Immature natural killer cell (primary cell): ENCODE data around the gene PTCRA. TPM values are rescaled to one million over a fixed set of nuclear protein-coding genes. Genes with fewer than 3 reads are reported as not detected.
"Not testable (repeated sequence)": the region's sequence is repeated elsewhere in the genome, so short reads cannot be mapped to it uniquely, and the experiment has no call there.

Experiments
- DNase-seq, 3 donors: peaks; one replicate each; pipeline ENCODE4 v3.0.0; 2022; ENCODE audit warnings: mixed read lengths in 1 of 3
- H3K27ac Mint-ChIP-seq, 6 donors: one replicate each; pipeline ENCODE4 v1.8.0; 2020; ENCODE audit warnings: mixed read lengths in 6 of 6, mild to moderate bottlenecking in 5 of 6, inconsistent platforms in 4 of 6, moderate library complexity in 3 of 6
- H3K27me3 Mint-ChIP-seq, 3 donors: one replicate each; pipeline ENCODE4 v1.8.0; 2020 to 2021; ENCODE audit warnings: low read depth in 3 of 3, mild to moderate bottlenecking in 3 of 3, mixed read lengths in 3 of 3, moderate library complexity in 3 of 3, inconsistent platforms in 1 of 3
- H3K36me3 Mint-ChIP-seq, 3 donors: one replicate each; pipeline ENCODE4 v1.8.0; 2020; ENCODE audit warnings: mixed read lengths in 3 of 3, inconsistent platforms in 2 of 3, mild to moderate bottlenecking in 2 of 3
- H3K4me1 Mint-ChIP-seq, 2 donors: one replicate each; pipeline ENCODE4 v1.8.0; 2020; ENCODE audit warnings: inconsistent platforms in 2 of 2, mild to moderate bottlenecking in 2 of 2, mixed read lengths in 2 of 2, moderate library complexity in 1 of 2
- H3K4me3 Mint-ChIP-seq, 5 donors: one replicate each; pipeline ENCODE4 v1.8.0; 2020; ENCODE audit warnings: mild to moderate bottlenecking in 5 of 5, mixed read lengths in 5 of 5, inconsistent platforms in 3 of 5, moderate library complexity in 3 of 5
- H3K9me3 Mint-ChIP-seq, 6 donors: one replicate each; pipeline ENCODE4 v1.8.0; 2020; ENCODE audit warnings: mild to moderate bottlenecking in 6 of 6, mixed read lengths in 6 of 6, inconsistent platforms in 4 of 6, moderate library complexity in 3 of 6
- polyA plus RNA-seq, 3 donors: library from polyadenylated mRNA; unstranded; fragments of 300-500 nt; fragmentation: Illumina TruSeq; gene quantifications; one replicate each; pipeline ENCODE4 v1.2.3, GENCODE V29; 2021

Gene PTCRA
- polyA plus RNA-seq, 3 donors from 2014 or later: 0.62 to 3.1 TPM; not detected in 1

DNA sequence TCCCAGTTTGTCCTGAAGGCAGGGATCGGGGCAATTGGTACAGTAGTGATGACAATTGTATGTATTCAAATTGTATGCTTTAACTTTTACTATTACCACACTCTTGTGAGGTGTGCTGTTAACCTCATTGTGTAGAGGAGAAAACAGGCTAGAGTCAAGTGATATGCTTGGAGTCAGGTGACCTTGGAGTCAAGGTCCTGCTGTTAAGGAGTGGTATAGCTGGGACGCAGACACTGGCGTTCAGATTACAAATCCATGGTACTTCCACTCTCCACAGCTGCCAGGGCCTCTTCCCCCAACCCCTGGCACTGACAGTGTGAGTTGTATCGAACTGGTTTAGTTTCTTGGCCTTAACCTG is 23.9 kb downstream of the PTCRA start:
- no peak for DNase-seq
- peaks cover 7 to 21% (median 13%) of the 10 kb centered on the region in 3 donors for H3K36me3 Mint-ChIP-seq
- H3K9me3 Mint-ChIP-seq: no peaks in the 10 kb centered on the region
- H3K27me3 Mint-ChIP-seq: peaks cover 0 to 1% (median 0%) of the 10 kb centered on the region in 3 donors
- H3K4me1 Mint-ChIP-seq: peaks cover 6 to 18% of the 10 kb centered on the region in 2 donors
- no peak overlapping the region for H3K27ac Mint-ChIP-seq
- no peak overlapping the region for H3K4me3 Mint-ChIP-seq

DNA sequence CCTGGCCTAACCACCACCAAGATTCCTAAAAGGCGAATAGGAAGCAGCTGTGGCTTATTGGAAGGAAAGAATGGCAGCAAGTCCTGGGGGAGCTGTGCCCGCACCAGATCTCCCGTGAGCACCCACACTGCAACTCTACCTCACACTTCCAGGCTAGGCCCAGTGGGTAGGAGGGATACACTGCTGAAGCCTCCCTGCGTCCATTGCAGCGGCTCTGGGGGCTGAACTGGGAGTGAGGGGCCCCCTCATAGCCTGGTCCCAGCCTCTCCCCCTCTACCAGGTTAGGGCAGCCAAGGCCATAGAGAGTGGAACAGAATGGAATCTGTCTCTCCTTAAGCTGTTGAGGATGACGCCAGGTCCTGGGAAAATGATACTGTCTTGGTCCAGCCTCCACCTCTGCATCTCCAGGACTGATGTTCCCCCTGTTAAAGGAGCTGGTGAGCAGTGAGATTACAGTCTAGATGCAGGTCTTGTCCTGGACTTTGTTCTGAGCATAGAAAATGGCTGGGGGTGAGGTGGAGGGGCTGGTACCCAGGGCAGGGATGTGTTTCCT is 24.7 kb downstream of the PTCRA start:
- H3K4me3 Mint-ChIP-seq: no peak overlapping the region
- no peak for DNase-seq
- H3K27ac Mint-ChIP-seq: peak overlapping the region in 1 of 6 donors; percentile 13
- H3K36me3 Mint-ChIP-seq: peaks cover 7 to 22% (median 13%) of the 10 kb centered on the region in 3 donors
- H3K9me3 Mint-ChIP-seq: no peaks in the 10 kb centered on the region
- H3K4me1 Mint-ChIP-seq: peaks cover 6 to 17% of the 10 kb centered on the region in 2 donors
- peaks cover 0 to 1% (median 0%) of the 10 kb centered on the region in 3 donors for H3K27me3 Mint-ChIP-seq

- peaks cover 6 to 20% (median 10%) of the 10 kb centered on the region in 3 donors for H3K36me3 Mint-ChIP-seq
- H3K4me3 Mint-ChIP-seq, H3K9me3 Mint-ChIP-seq, DNase-seq, H3K4me1 Mint-ChIP-seq, H3K27me3 Mint-ChIP-seq, H3K27ac Mint-ChIP-seq: not testable (repeated sequence)
Observed at GRCh38 chr6:42941356-42941755, 25.5 kb downstream of the PTCRA start.

- Mint-ChIP-seq H3K27me3 (no peaks in the 10 kb centered on the region), H3K27ac (peak overlapping the region in 1 of 6 donors; percentile 71), H3K9me3 (no peaks in the 10 kb centered on the region), H3K4me1 (peaks cover 2 to 6% of the 10 kb centered on the region in 2 donors), H3K36me3 (peaks cover 4 to 16% (median 6%) of the 10 kb centered on the region in 3 donors), H3K4me3 (no peak overlapping the region)
- DNase-seq: no peak
Observed at GRCh38 chr6:42942444-42942843, 26.6 kb downstream of the PTCRA start.

GRCh38 chr6:42947950-42948349 is 32.1 kb downstream of the PTCRA start:
- Mint-ChIP-seq H3K4me1 (no peaks in the 10 kb centered on the region), H3K4me3 (no peak overlapping the region), H3K9me3 (no peaks in the 10 kb centered on the region), H3K36me3 (peaks cover 6 to 15% (median 9%) of the 10 kb centered on the region in 3 donors), H3K27ac (no peak overlapping the region), H3K27me3 (peaks cover 0 to 1% (median 0%) of the 10 kb centered on the region in 3 donors)
- DNase-seq: no peak

DNA sequence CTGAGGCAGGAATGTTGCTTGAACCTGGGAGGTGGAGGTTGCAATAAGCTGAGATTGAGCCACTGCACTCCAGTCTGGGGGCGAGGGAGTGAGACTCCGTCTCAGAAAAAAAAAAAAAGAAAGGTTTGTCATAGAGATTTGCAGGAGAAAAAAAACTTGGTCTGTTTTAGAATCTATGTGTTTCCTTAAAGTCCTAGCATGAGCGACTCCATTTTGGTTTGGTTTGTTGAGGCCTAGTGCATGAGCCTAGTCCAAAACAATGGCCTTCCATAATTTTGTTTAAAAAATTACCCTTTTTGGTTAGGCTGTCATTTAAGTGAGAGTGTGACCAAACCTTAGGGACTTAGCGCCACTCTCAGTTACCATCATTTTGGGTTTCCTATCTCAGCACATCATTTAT is 36.5 kb downstream of the PTCRA start:
- Mint-ChIP-seq H3K4me3 (no peak overlapping the region), H3K4me1 (no peaks in the 10 kb centered on the region), H3K9me3 (no peaks in the 10 kb centered on the region), H3K27ac (no peak overlapping the region), H3K36me3 (peaks cover 0 to 9% (median 3%) of the 10 kb centered on the region in 3 donors), H3K27me3 (peaks cover 0 to 1% (median 0%) of the 10 kb centered on the region in 3 donors)
- no peak for DNase-seq

DNA sequence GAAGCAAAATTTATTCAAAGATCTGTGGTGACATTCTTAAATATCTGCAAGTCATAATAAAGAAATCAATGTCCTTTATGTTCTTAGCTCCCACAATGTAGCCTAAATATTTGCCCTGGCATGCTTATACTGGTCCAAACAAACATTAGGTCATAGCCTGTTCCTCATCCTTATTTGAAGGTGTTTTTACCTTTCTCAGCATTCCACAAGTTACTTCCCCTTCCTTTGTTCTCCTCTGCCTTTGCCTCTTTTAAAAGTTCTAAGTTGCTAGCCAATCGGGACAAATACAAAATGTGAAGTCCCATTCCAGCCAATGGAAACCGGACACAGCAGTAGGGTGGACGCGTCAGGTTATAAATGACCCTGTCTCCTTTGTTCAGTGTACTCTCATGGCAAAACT is 38.6 kb downstream of the PTCRA start:
- not testable (repeated sequence) for H3K27ac Mint-ChIP-seq, H3K36me3 Mint-ChIP-seq, H3K4me1 Mint-ChIP-seq, H3K4me3 Mint-ChIP-seq, DNase-seq, H3K27me3 Mint-ChIP-seq, H3K9me3 Mint-ChIP-seq

- H3K27ac Mint-ChIP-seq: no peak overlapping the region
- no peak for DNase-seq
- no peak overlapping the region for H3K4me3 Mint-ChIP-seq
- H3K36me3 Mint-ChIP-seq: peaks cover 4 to 10% (median 5%) of the 10 kb centered on the region in 3 donors
- H3K27me3 Mint-ChIP-seq: peaks cover 1 to 14% (median 4%) of the 10 kb centered on the region in 3 donors
- peaks cover 9 to 12% of the 10 kb centered on the region in 2 donors for H3K4me1 Mint-ChIP-seq
- H3K9me3 Mint-ChIP-seq: no peaks in the 10 kb centered on the region
Observed at GRCh38 chr6:42958125-42958524, 42.3 kb downstream of the PTCRA start.

GRCh38 chr6:42959917-42960242 is 44.0 kb downstream of the PTCRA start:
- peaks cover 9 to 12% of the 10 kb centered on the region in 2 donors for H3K4me1 Mint-ChIP-seq
- H3K36me3 Mint-ChIP-seq: peaks cover 4 to 15% (median 5%) of the 10 kb centered on the region in 3 donors
- peaks cover 1 to 14% (median 4%) of the 10 kb centered on the region in 3 donors for H3K27me3 Mint-ChIP-seq
- H3K27ac Mint-ChIP-seq: no peak overlapping the region
- no peak for DNase-seq
- no peaks in the 10 kb centered on the region for H3K9me3 Mint-ChIP-seq
- H3K4me3 Mint-ChIP-seq: peak overlapping the region; percentile 47 to 78 (median 75)

DNA sequence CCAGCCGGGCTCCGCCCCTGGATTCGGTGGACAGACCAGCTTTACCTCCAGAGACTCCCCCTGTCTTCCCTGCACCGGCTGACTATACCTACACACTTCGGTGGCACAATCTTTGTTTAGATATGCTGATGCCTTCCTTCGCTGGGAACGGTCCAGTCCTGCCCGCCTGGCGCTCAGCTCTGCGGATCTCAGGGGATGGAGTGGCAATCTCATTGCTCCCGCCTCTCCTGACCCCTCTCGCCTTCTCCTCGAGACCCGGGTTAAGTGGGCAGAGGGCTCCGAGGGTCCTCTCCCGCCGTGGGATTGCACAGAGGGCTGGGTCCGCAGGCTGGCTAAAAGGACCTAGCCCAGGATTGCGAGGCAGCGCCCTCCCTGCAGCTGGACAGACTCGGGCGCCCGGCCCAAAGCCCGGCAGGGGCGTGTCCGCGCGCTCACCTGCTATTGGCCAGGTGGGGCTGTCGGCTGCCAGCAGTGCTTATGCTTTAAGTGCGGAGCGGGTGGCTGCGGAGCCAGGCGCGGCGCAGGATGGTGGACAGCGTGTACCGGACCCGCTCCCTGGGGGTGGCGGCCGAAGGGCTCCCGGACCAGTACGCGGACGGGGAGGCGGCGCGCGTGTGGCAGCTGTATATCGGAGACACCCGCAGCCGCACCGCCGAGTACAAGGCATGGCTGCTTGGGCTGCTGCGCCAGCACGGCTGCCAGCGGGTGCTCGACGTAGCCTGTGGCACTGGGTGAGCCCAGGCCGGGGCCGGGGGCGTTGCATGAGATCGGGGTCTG is 44.6 kb downstream of the PTCRA start, which contains the start of gene GNMT:
Gene GNMT, plus strand, starts transcription at position 512 of the 777 bp plus-strand sequence. Its CDS starts 14 bp downstream, at position 526.
- no peaks in the 10 kb centered on the region for H3K9me3 Mint-ChIP-seq
- peaks cover 4 to 16% (median 5%) of the 10 kb centered on the region in 3 donors for H3K36me3 Mint-ChIP-seq
- H3K27ac Mint-ChIP-seq: no peak within 1 kb of the TSS
- DNase-seq: peak in 1 of 3 donors; percentile 17
- peak within 1 kb of the TSS; percentile 47 to 78 (median 75) for H3K4me3 Mint-ChIP-seq
- peaks cover 1 to 14% (median 5%) of the 10 kb centered on the region in 3 donors for H3K27me3 Mint-ChIP-seq
- peaks cover 9 to 12% of the 10 kb centered on the region in 2 donors for H3K4me1 Mint-ChIP-seq

DNA sequence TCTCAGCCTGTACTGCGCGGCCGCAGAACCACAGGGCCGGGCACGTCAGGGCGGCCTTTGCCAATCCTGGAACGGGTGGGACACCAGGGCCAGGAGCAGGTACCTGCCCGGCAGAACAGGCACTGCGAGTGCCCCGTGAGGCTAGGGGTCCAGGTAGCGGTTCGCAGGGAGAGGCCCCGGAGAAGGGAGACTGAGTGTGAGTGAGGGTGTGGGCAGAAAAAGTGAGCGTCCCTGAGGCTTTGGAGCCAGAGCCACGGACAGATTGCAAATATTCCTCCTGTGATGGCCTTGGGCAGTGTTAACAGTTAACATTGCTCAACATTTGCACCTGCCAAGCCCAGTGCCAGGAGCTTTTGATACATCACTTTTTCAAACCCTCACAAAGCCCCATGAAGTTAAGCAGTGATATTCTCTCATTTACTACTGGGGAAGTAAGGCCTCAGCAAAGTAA is 45.2 kb downstream of the PTCRA start:
- H3K27ac Mint-ChIP-seq: no peak overlapping the region
- peak overlapping the region in 4 of 5 donors; percentile 39 to 78 (median 62) for H3K4me3 Mint-ChIP-seq

DNA sequence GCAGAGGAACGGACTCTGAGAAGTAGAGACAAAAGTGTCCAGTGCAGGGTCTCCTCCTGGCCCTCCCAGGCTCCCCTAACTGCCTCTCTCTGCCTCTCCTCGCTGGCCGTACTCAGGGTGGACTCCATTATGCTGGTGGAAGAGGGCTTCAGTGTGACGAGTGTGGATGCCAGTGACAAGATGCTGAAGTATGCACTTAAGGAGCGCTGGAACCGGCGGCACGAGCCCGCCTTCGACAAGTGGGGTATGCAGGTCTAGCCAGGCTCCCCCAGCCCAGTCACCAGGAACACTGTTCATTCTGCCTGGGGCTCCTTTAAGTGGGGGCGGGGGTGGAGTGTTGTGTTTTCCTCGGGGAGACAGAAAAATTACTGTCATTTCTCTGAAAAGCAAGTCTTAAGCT is 46.2 kb downstream of the PTCRA start:
- Mint-ChIP-seq H3K27me3 (peaks cover 1 to 14% (median 6%) of the 10 kb centered on the region in 3 donors), H3K4me3 (peak overlapping the region in 1 of 5 donors; percentile 38), H3K36me3 (peaks cover 4 to 16% (median 5%) of the 10 kb centered on the region in 3 donors), H3K4me1 (peaks cover 9 to 12% of the 10 kb centered on the region in 2 donors), H3K9me3 (no peaks in the 10 kb centered on the region), H3K27ac (no peak overlapping the region)
- no peak for DNase-seq

More for the DNA sequence above, 45.2 kb downstream of the PTCRA start:
- Mint-ChIP-seq H3K9me3 (no peaks in the 10 kb centered on the region), H3K4me1 (peaks cover 9 to 12% of the 10 kb centered on the region in 2 donors), H3K36me3 (peaks cover 4 to 16% (median 5%) of the 10 kb centered on the region in 3 donors), H3K27me3 (peaks cover 1 to 14% (median 5%) of the 10 kb centered on the region in 3 donors)
- no peak for DNase-seq

GRCh38 chr6:42962502-42963178 is 46.8 kb downstream of the PTCRA start:
- Mint-ChIP-seq H3K27me3 (peaks cover 1 to 14% (median 6%) of the 10 kb centered on the region in 3 donors), H3K9me3 (no peaks in the 10 kb centered on the region), H3K4me3 (no peak overlapping the region), H3K27ac (no peak overlapping the region), H3K4me1 (peaks cover 9 to 12% of the 10 kb centered on the region in 2 donors), H3K36me3 (peaks cover 4 to 16% (median 5%) of the 10 kb centered on the region in 3 donors)
- no peak for DNase-seq
